ENCODE results near the gene GALNT14.
"Not testable (repeated sequence)": the region's sequence is repeated elsewhere in the genome, so short reads cannot be mapped to it uniquely, and the experiment has no call there.

Gene GALNT14

GRCh38 chr2:31138037-31138962 lies at the start of gene GALNT14:
Gene GALNT14, minus strand, starts transcription at chr2:31138440. Its CDS starts 354 bp downstream, at chr2:31138086.
- DNase-seq = peak in 1 of 2 donors; percentile 46

- DNase-seq = no peak
Measured at GRCh38 chr2:31187166-31187565, 48.9 kb upstream of the GALNT14 start.

- DNase-seq = not testable (repeated sequence)
Measured at GRCh38 chr2:31183973-31184372, 45.7 kb upstream of the GALNT14 start.

- no peak for DNase-seq
Measured at GRCh38 chr2:31176742-31177141, 38.5 kb upstream of the GALNT14 start.

- DNase-seq = no peak
Measured at GRCh38 chr2:31171142-31171541, 32.9 kb upstream of the GALNT14 start.

GRCh38 chr2:31170071-31170698 lies 31.9 kb upstream of the GALNT14 start:
- peak; percentile 43 to 69 for DNase-seq

- DNase-seq = no peak
Measured at GRCh38 chr2:31168291-31168690, 30.1 kb upstream of the GALNT14 start.

GRCh38 chr2:31166925-31167324 lies 28.7 kb upstream of the GALNT14 start:
- DNase-seq = no peak

GRCh38 chr2:31163011-31163539 lies 24.8 kb upstream of the GALNT14 start:
- no peak for DNase-seq

- DNase-seq = no peak
Measured at GRCh38 chr2:31161637-31162036, 23.4 kb upstream of the GALNT14 start.

- no peak for DNase-seq
Measured at GRCh38 chr2:31151501-31151900, 13.3 kb upstream of the GALNT14 start.

GRCh38 chr2:31150120-31150670 lies 12.0 kb upstream of the GALNT14 start:
- DNase-seq = no peak

GRCh38 chr2:31148514-31148913 lies 10.3 kb upstream of the GALNT14 start:
- no peak for DNase-seq

- no peak for DNase-seq
Measured at GRCh38 chr2:31147645-31148044, 9.4 kb upstream of the GALNT14 start.

GRCh38 chr2:31142110-31142509 lies 3.9 kb upstream of the GALNT14 start:
- DNase-seq = no peak

GRCh38 chr2:31141443-31142085 lies 3.3 kb upstream of the GALNT14 start:
- no peak for DNase-seq

- peak in 1 of 2 donors; percentile 16 for DNase-seq
Measured at GRCh38 chr2:31140151-31140550, 1.9 kb upstream of the GALNT14 start.

- no peak for DNase-seq
Measured at GRCh38 chr2:31139671-31140070, 1.4 kb upstream of the GALNT14 start.

GRCh38 chr2:31137211-31138036 lies 816 bp downstream of the GALNT14 start:
- DNase-seq = no peak

- no peak for DNase-seq
Measured at GRCh38 chr2:31136732-31137131, 1.5 kb downstream of the GALNT14 start.

- no peak for DNase-seq
Measured at GRCh38 chr2:31136000-31136399, 2.2 kb downstream of the GALNT14 start.

- DNase-seq = no peak
Measured at GRCh38 chr2:31134480-31134879, 3.8 kb downstream of the GALNT14 start.

All from hippocampal formation (tissue), 2 donors.